ENCODE results near the gene IRF1.

IRF1 gene

GRCh38 chr5:132460846-132461568 is 29.6 kb downstream of the IRF1 start:
- no peak for DNase-seq

GRCh38 chr5:132459983-132460838 is 30.4 kb downstream of the IRF1 start:
- peak in 1 of 14 donors; percentile 25 for DNase-seq

- no peak for DNase-seq
Observed at GRCh38 chr5:132459031-132459982, 31.3 kb downstream of the IRF1 start.

- no peak for DNase-seq
Observed at GRCh38 chr5:132458651-132459030, 31.9 kb downstream of the IRF1 start.

- DNase-seq, result no peak
Observed at GRCh38 chr5:132458226-132458560, 32.4 kb downstream of the IRF1 start.

GRCh38 chr5:132457371-132458225 is 33.0 kb downstream of the IRF1 start:
- peak in 1 of 14 donors; percentile 38 for DNase-seq

GRCh38 chr5:132456987-132457361 is 33.6 kb downstream of the IRF1 start:
- DNase-seq, result no peak

- DNase-seq, result no peak
Observed at GRCh38 chr5:132456296-132456986, 34.1 kb downstream of the IRF1 start.

GRCh38 chr5:132455614-132456115 is 34.9 kb downstream of the IRF1 start:
- no peak for DNase-seq

GRCh38 chr5:132454361-132454760 is 36.2 kb downstream of the IRF1 start:
- DNase-seq, result no peak

GRCh38 chr5:132451387-132451786 is 39.2 kb downstream of the IRF1 start:
- no peak for DNase-seq

- DNase-seq, result no peak
Observed at GRCh38 chr5:132449060-132449459, 41.5 kb downstream of the IRF1 start.

- no peak for DNase-seq
Observed at GRCh38 chr5:132447196-132447595, 43.4 kb downstream of the IRF1 start.

GRCh38 chr5:132446621-132447020 is 44.0 kb downstream of the IRF1 start:
- DNase-seq, result peak in 9 of 14 donors; percentile 17 to 92 (median 37)

GRCh38 chr5:132445930-132446329 is 44.6 kb downstream of the IRF1 start:
- DNase-seq, result no peak

GRCh38 chr5:132445640-132445923 is 45.0 kb downstream of the IRF1 start:
- no peak for DNase-seq

GRCh38 chr5:132444841-132445639 is 45.5 kb downstream of the IRF1 start:
- no peak for DNase-seq

GRCh38 chr5:132444061-132444460 is 46.5 kb downstream of the IRF1 start:
- DNase-seq, result no peak

- peak in 6 of 14 donors; percentile 13 to 61 (median 32) for DNase-seq
Observed at GRCh38 chr5:132439521-132440089, 51.0 kb downstream of the IRF1 start.

- DNase-seq, result peak in 1 of 14 donors; percentile 29
Observed at GRCh38 chr5:132438917-132439316, 51.7 kb downstream of the IRF1 start.

All from C1 segment of cervical spinal cord (tissue), 14 donors.